Measurements from ENCODE around the gene STK32C.
A peak's percentile ranks its signal among the peaks of the same experiment; 100 is the strongest.

STK32C gene

GRCh38 chr10:132334631-132335188 lies 27.0 kb upstream of the STK32C start:
- TF ChIP-seq CTCF (IDR thresholded peaks at IDR 0.05; ENCODE audit: borderline replicate concordance, control extremely low read depth, extremely low read depth, insufficient read depth, missing control alignments), result no peak
- in situ Hi-C loops (cut with MboI; ENCODE audit: low sequenced_read_pairs, unreplicated experiment), result no loop called here

GRCh38 chr10:132333386-132333785 lies 25.6 kb upstream of the STK32C start:
- DNase-seq (ENCODE audit: low spot score), result no peak
- in situ Hi-C loops (cut with MboI; ENCODE audit: low sequenced_read_pairs, unreplicated experiment), result no loop called here
- no peak for TF ChIP-seq CTCF (IDR thresholded peaks at IDR 0.05; ENCODE audit: borderline replicate concordance, control extremely low read depth, extremely low read depth, insufficient read depth, missing control alignments)

More at GRCh38 chr10:132334631-132335188, 27.0 kb upstream of the STK32C start:
- no peak for DNase-seq (ENCODE audit: low spot score)

- in situ Hi-C loops (cut with MboI; ENCODE audit: low sequenced_read_pairs, unreplicated experiment), result no loop called here
- no peak for TF ChIP-seq CTCF (IDR thresholded peaks at IDR 0.05; ENCODE audit: borderline replicate concordance, control extremely low read depth, extremely low read depth, insufficient read depth, missing control alignments)
- DNase-seq (ENCODE audit: low spot score), result peak; percentile 70
These were observed 24.6 kb upstream of the STK32C start for GRCh38 chr10:132332433-132332754.

GRCh38 chr10:132331601-132332432 lies 24.1 kb upstream of the STK32C start, which contains the start of gene LRRC27:
Gene LRRC27, plus strand, starts transcription at chr10:132332193. Its CDS starts 1,332 bp downstream, at chr10:132333525.
- TF ChIP-seq CTCF (IDR thresholded peaks at IDR 0.05; ENCODE audit: borderline replicate concordance, control extremely low read depth, extremely low read depth, insufficient read depth, missing control alignments), result no peak
- peak; percentile 98 for DNase-seq (ENCODE audit: low spot score)
- in situ Hi-C loops (cut with MboI; ENCODE audit: low sequenced_read_pairs, unreplicated experiment), result no loop called here

- no peak for TF ChIP-seq CTCF (IDR thresholded peaks at IDR 0.05; ENCODE audit: borderline replicate concordance, control extremely low read depth, extremely low read depth, insufficient read depth, missing control alignments)
- in situ Hi-C loops (cut with MboI; ENCODE audit: low sequenced_read_pairs, unreplicated experiment), result no loop called here
These were observed 22.7 kb upstream of the STK32C start for GRCh38 chr10:132330486-132330833.

GRCh38 chr10:132329565-132330485 lies 22.1 kb upstream of the STK32C start:
- in situ Hi-C loops (cut with MboI; ENCODE audit: low sequenced_read_pairs, unreplicated experiment), result no loop called here
- TF ChIP-seq CTCF (IDR thresholded peaks at IDR 0.05; ENCODE audit: borderline replicate concordance, control extremely low read depth, extremely low read depth, insufficient read depth, missing control alignments), result no peak
- DNase-seq (ENCODE audit: low spot score), result no peak

More at GRCh38 chr10:132330486-132330833, 22.7 kb upstream of the STK32C start:
- no peak for DNase-seq (ENCODE audit: low spot score)

Data from GM13976 (cell line).